Stimulated activated CD4-positive, alpha-beta T cell treated with anti-CD3 and anti-CD28 coated beads, Interleukin-4, amount 100 ng/mL, for 24 hours (primary cell): Measurements from ENCODE around the gene HRH1.
A peak's percentile ranks its signal among the peaks of the same experiment; 100 is the strongest.
"Not testable (repeated sequence)": the region's sequence is repeated elsewhere in the genome, so short reads cannot be mapped to it uniquely, and the experiment has no call there.

ENCODE experiments used
- DNase-seq: peaks from one replicate; pipeline ENCODE4 v3.0.0-alpha.2; 2020

HRH1 gene

GRCh38 chr3:11143476-11143875 lies 10.8 kb upstream of the HRH1 start:
- DNase-seq, result no peak

GRCh38 chr3:11144996-11145395 lies 9.3 kb upstream of the HRH1 start:
- DNase-seq, result no peak

- no peak for DNase-seq
These were observed 8.4 kb upstream of the HRH1 start for GRCh38 chr3:11145888-11146287.

GRCh38 chr3:11146773-11147660 lies 7.3 kb upstream of the HRH1 start:
- no peak for DNase-seq

GRCh38 chr3:11150256-11150655 lies 4.0 kb upstream of the HRH1 start:
- no peak for DNase-seq

GRCh38 chr3:11152301-11152700 lies 2.0 kb upstream of the HRH1 start:
- DNase-seq, result no peak

GRCh38 chr3:11154953-11155325 lies 646 bp downstream of the HRH1 start:
- no peak for DNase-seq

GRCh38 chr3:11155341-11156025 lies 1.2 kb downstream of the HRH1 start:
- peak; percentile 22 for DNase-seq

- DNase-seq, result no peak
These were observed 1.7 kb downstream of the HRH1 start for GRCh38 chr3:11156026-11156410.

GRCh38 chr3:11157421-11157820 lies 3.1 kb downstream of the HRH1 start:
- DNase-seq, result no peak

GRCh38 chr3:11159421-11159904 lies 5.2 kb downstream of the HRH1 start:
- DNase-seq, result no peak

- DNase-seq, result no peak
These were observed 7.4 kb downstream of the HRH1 start for GRCh38 chr3:11161666-11162065.

- DNase-seq, result no peak
These were observed 8.4 kb downstream of the HRH1 start for GRCh38 chr3:11162401-11163345.

GRCh38 chr3:11164607-11165006 lies 10.3 kb downstream of the HRH1 start:
- DNase-seq, result no peak

- DNase-seq, result no peak
These were observed 11.2 kb downstream of the HRH1 start for GRCh38 chr3:11165476-11165875.

- not testable (repeated sequence) for DNase-seq
These were observed 12.6 kb downstream of the HRH1 start for GRCh38 chr3:11166807-11167400.

- no peak for DNase-seq
These were observed 13.3 kb downstream of the HRH1 start for GRCh38 chr3:11167590-11167989.

- no peak for DNase-seq
These were observed 14.1 kb downstream of the HRH1 start for GRCh38 chr3:11168406-11168805.

- DNase-seq, result no peak
These were observed 14.8 kb downstream of the HRH1 start for GRCh38 chr3:11168881-11169805.

GRCh38 chr3:11170052-11170770 lies 15.9 kb downstream of the HRH1 start:
- DNase-seq, result no peak
